Stimulated activated CD4-positive, alpha-beta T cell treated with anti-CD3 and anti-CD28 coated beads, Interleukin-2, amount 100 ng/mL, for 48 hours (primary cell): Measurements from ENCODE around the gene RCAN3.

Experiments used
- DNase-seq, 2 donors: peaks; one replicate each; pipeline ENCODE4 v3.0.0-alpha.2; 2020

The RCAN3 gene

DNA sequence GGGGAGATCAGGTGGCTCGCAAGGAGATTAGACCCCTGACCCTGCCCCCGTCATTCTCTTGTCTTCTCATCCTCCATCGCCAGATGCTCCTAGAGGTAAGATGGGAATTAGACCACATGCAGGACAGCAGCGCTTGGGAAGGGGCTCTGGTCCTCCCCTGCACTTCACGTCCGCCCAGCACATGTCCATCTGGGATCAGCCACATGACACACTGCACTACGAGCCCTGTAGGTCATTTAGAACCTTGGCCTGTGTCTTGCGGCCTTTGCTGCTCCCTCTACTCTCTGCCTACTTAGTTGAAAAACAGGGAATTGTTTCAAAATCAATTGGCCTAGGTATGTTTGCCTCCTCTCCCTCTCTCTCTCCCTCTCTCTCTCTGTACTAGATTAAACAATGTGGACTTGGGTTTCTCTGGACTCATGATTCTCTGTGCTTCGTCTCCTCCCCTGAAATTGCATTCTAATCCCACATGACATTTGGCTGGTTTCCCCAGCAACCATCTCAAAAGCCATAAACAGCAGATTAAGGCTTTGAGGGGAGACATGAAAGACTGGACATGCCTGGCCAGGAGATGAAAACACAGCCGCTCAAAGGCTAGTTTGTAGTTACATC, 49.4 kb downstream of the RCAN3 start:
- no peak for DNase-seq

DNA sequence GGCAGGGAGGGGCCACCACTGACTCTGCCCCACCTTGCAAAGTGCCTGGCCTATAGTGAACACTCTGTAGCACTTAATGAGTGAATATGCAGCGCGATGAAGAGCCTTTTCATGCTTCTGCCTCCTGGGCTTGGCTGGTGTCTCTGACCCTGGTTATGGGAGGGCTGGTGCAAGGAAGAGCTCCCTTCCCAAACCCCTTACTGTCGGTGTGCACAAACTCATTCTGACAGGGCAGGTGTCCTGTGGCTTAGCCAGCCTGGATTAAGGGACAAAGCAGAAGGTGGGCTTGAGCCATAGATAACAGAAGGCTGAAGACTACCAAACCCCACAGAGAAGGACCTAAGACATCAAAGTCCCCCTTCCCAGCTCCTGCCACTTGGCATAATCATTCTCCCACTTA, 51.3 kb downstream of the RCAN3 start:
- DNase-seq = no peak

DNA sequence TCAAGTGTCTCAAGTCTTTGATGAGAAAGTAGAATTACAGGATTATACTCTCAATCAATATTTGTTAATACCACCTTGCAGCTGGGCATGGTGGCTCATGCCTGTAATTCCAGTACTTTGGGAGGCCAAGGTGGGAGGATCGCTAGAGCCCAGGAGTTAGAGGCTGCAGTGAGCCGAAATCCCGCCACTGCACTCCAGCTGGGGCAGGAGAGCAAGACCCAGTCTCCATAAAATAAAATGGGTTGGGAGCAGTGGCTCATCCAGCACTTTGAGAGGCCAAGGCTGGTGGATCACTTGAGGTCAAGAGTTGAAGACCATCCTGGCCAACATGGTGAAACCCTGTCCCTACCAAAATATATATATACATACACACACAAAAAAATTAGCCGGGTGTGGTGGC, 52.1 kb downstream of the RCAN3 start:
- no peak for DNase-seq

DNA sequence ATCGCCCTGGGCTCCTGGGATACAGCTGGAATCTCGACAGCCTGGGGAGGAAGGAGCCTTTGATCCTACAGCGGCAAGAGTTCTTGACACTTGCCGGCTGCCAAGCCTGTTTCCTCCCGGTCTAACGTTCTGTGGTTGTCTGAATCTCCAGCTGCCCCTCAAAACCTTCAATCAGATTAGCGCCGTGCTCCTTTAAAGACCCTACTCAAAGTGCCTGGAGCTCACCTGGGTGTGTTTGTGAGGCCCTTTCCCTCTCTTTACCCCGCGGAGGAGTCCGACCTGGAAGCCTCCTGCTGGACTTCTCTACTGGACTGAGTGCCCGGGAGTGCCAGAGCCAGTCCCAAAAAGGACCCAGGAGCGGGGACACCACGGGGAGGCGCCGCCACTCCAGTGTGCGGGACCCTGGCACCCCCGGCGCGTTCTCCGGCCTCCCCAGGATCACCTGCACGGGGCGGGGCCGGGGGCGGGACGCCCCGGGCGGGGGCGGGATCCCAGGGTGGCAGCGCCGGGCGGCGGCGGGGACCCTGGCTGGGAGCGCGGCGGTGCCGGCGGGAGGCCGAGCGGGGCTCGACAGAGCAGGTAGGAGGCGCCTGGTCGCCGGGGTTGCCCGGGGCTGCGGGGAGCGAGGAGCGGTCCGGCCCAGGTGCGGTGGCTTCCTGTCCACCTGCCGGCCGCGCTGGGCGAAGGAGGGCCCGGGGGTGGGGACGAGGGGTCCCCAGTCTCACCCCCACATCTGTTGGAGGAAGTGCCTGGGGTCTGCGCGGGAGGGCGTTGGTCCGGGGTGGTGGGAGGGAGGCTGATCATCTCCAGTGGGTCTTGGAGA, 53.2 kb downstream of the RCAN3 start, which contains the start of gene NCMAP:
NCMAP (plus strand) TSS at position 497 of the 823 bp plus-strand sequence. CDS start 39,344 bp downstream, outside the sequence.
- no peak for DNase-seq

DNA sequence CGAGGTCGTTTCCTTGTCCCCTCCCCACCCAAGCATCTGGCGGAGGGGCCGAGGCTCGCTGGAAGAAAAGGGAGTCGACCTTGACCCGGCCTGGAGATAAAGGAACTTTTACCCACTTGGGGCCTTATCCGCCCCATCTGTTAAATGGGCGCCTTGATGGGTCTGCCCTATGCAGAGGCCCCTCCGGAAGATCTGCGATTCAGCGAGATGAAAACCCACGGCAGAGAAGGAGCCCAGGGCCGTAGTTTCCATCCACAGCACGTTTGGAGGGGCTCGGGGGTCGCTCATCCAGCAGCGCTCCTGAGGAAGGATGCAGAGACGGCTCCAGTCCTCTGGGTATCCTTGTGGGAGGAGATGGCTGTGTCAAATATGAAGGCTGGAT, 53.8 kb downstream of the RCAN3 start:
- no peak for DNase-seq

DNA sequence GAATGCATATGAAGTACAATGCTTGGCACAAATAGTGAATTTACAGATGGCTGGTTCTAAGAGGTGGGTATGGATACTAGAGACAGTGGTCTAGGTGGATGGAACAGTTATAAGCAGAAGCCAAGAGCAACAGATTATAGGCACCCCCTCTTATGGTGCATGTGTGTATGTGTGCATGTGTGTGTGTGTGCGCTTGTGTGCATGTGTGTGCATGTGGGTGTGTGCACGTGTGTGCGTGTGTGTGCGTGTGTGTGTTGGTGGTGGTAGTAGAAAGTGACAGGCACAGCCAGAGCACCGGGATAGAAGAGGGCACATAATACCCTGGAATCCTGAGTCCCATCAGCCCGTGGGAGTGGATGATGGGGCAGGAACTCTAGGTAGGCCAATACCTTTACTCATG, 54.6 kb downstream of the RCAN3 start:
- DNase-seq = no peak

DNA sequence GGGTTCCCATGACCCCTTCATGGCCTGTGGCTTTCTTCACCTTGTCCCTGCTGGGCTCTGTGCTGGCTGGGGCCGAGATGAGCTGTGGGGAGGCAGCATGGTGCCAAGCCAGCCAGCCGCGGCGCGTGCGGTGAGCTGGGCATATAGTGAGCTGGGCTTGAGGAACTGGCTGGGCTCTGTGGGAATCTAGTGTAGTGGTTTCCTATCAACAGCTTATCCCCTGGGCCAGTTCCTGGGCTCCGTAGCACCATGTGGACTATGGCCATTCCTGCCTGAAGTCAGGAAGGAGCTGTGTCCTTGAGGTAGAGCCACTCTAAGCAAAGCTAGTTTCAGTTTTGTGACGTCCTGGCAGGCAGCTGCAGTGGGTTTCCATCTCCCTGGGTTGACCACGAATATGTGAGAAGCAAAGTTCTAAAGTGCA, 55.1 kb downstream of the RCAN3 start:
- DNase-seq = no peak

DNA sequence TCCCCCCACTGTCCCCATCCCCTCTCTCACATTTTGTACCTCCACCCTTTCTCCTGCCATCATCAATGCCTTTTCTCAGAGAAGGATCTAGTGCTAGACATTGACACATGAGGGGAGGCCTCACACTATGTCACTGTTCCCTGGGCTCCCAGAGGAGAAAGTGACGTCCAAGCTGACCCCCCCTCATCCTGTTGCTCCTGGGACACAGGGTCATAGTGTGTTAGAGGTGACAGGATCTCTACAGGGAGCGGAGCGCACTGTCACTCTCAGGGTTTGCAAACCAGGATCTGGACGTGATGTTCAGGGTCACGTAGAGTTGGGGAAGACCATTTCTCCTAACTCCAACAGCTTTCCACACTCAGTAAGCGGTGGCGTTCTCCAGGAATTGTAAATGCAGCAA, 55.8 kb downstream of the RCAN3 start:
- no peak for DNase-seq

DNA sequence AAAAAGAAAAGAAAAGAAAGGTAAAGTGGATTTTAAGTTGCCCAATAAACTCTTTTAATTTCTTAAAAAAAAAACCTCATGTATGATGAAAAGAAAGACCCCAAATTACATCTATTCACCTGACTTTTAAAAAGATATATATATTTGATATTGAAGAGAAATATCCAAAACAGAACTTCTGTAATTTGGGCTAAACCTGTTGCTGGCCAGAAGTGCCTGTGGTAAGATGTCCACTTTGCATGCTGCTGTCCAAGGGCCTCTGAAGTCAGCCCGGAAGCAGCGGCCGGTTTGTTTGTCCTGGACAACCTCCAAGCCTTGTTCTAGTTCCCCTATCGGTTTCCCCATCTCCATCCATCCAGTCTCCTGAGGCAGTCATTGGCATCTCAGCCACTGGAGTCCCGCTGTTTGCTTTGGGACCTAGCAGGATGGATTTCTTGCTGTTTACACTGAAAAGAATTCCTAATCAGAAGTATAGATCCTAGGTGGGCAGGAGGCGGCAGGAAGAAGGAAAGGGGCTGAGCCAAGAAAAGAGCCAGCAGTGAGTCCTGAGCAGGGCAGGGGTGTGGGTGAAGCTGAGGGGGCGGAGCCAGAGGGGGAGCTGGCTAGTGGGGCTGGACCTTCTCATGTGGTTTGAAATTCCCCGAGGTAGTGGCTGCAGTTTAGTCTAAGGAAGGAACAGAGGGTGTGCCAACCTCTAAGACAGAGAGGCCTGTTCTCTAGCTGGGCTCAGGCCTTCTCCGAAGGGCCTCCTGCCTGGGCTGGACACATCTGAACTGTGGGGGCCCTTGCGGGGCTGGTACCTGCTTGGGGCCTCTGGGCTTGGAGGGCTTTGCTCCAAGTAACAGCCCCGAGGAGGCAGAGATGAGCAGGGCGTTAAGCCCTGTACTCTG, 56.5 kb downstream of the RCAN3 start:
- no peak for DNase-seq

DNA sequence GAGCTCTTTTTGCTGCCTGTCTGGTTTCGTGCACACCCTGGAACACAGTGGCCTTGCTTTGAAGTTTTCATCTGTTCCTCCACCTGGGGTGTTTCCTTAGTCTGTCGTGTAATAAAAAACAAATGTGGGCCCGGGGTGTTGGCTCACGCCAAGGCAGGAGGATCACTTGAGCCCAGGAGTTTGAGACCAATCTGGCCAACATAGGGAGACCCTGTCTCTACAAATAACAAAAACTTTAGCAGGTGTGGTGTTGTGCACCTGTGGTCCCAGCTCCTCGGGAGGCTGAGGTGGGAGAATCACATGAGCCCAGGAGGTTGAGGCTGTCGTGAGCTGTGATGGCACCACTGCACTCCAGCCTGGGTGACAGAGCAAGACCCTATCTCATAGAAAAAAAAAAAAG, 57.7 kb downstream of the RCAN3 start:
- DNase-seq = no peak

DNA sequence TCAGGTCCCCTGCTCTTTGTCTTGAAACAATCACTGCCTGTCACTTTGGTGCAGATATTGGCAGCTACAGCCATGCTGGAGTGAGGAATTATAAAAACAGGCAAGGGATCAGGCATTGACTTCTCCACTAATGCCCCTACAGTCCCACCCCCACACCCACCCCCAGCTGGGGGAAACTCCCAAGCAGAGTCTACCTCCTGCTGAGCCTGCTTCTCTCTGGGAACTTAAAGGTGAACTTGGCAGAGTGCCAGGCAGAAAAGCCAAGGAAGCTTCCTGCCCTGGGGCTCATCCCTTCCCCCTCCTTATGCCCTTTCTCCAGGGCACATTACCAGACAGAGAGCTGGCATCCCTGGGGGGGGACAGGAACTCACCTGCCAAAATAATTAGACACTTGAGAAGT, 60.0 kb downstream of the RCAN3 start:
- DNase-seq = no peak

DNA sequence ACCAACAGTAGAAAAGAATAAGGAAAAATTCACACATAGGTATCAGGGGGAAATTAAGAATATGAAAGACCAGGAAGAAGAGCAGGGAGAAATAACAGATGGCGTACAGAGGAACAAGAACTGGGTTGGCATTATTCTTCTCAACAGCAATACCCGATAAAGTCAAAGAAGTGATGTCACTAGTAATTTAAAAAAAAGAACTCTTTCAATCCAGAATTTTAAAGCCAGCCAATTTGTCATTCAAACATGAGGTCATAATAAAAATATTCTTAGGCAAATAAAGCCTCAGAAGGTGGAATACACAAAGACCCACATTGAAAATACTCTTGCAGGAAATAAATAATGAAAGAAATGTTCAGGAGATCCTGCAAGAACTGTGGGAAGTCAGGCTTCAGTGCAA, 62.1 kb downstream of the RCAN3 start:
- no peak for DNase-seq

DNA sequence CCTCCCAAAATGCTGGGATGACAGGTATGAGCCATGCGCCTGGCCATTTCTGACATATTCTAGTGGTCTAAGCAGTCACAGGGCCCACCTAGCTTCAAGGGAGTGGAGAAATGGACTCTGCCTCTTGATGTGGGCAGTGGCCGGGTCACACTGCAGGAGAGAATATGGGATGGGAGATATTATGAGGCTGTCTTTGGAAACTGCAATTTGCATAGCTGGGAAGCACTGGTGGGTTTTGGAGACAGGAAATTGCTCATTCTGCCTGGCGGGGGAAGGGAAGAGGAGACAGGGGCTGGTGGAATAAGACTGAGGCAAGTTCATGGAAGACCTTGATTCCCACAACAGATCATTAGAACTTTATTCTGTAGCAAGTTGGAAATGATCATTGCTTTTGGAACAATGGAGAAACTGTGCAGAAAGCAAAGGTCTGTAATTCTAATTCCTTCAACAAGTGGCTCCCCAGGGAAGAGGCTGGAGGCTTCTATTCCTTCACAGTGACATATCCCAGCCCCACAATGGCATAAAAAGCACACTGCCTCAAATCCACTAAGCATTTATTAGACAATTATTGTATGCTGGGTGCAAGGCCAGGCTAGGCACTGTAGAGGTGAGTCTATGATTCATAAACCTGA, 63.7 kb downstream of the RCAN3 start:
- DNase-seq = no peak

DNA sequence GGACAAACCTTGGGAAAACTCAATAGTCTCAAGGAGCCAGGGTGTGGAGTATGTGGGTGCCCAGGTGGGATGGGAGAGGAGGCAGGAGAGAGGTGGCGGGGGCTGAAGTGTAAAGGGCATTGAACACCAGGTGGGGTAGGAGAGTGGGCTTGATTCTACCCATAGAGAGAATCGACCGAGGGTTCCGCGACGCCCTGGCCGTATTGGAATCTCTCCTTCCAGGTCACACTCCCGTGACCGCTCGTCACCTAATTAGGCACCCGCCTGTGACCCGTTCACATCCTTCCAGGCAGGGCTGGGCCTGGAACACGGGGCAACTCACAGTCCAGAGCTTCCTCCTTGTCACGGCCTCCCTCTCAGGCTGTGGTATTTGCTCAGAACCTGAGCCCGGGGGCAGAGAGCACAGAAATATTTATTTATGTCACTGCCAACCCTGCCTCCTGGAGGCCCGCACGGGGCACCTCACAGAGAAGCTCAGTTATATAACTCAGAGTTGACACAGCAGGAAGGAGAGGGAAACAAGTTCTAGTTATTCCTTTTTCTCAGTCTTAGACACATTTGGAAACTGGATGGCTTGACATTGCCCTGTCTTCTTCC, 65.3 kb downstream of the RCAN3 start:
- no peak for DNase-seq

DNA sequence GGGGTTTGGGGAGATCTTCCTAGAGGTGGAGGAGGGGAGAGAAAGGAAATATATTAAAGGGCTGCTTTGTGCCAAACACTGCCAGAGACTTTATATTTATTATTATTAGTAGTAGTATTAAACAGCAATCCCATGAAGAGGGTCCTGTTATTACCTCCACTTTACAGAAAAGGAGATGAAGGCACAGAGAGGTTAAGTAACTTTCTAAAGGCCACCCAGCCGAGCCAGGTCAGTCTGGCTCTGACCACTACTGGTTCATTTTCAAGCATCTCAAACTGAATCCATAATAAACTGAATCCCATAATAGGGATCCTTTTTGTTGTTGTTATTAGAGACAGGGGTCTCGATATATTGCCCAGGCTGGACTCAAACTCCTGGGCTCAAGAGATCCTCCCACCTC, 65.8 kb downstream of the RCAN3 start:
- no peak for DNase-seq

DNA sequence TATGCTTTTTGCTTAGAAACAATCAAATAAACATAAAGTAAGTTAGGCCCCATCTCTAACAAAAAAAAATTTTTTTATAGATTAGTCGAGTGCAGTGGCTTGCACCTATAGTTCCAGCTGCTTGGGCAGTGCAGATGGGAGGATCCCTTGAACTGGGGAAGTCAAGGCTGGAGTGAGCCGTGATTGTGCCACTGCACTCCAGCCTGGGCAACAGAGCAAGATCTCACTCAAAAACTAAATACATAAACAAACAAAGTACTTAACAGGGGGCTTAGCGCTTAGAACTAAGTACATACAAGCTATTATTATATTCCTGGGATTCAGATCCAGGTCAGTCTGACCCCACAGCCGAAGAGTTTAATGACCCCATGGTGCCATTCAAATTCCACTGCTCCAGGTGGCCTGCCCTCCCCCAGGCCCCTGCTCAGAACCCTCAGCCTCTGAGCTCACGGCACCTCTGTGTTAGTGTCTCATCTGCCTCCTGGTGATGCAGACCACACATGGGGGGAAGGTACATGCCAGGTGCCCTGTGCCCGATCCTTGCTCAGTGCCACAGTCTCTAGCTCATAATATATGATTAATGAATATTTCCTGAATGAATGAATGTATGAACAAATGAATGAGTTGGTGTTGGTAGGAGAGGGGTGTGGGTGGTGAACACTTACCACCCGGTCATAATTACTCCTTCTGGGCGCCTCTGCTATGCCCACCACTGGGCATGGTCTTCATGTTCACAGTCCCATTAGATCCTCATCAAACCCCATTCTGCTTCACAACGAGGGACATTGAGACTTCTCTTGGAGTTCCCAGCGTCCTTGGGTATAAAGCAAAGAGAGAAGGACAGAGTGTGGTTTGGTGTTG, 67.9 kb downstream of the RCAN3 start:
- no peak for DNase-seq

DNA sequence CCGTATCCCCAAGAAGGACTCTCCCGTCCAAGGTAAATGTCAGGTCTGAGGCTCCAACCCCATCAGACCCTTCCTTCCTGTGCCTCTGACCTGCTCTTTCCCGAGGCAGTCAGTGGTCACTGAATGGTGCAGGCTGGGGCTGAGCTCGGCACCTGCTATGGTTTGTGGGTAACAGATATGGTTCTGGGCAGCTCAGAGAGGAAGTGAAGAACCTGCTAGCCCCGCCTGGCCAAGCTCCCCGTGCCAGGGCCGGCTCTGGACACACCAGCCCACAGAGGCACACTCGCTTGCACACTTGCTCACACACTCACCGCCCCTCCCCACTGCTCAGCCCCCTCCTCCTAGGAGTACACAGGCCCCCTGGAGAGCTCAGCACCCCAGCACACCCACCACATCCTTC, 69.7 kb downstream of the RCAN3 start:
- DNase-seq = no peak

DNA sequence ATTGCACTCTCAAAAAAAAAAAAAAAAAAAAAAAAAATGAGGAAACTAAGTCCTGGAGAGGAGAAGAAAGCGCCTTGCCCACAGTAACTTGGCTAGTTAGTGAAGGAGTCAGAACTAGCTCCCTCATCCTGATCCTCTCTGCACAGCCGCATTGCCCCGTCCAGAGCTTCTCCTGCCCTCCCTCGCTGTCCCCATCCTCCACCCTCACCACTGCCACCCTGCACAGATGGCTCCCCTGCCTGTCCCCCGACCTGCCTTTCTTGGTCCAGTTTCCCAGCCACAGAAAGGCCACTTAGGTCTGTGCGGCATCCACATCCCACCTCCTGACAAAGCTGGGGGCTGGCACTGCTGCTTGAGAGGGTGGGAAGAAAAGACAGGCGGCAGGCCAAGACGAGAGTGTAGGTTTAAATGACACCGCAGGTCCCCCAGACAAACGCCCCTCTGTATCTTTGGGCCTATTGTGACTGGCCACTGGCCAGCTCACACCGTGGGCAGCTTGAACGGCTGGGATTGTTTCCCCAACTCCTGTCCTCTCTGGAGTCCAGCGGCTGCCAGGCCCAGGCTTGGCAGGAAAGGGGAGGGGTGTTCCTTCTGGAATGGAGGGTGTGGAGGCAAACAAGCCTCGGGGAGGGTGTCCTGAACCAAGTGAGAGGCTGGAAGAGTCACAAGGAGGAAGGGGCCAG, 73.4 kb downstream of the RCAN3 start:
- DNase-seq = no peak

DNA sequence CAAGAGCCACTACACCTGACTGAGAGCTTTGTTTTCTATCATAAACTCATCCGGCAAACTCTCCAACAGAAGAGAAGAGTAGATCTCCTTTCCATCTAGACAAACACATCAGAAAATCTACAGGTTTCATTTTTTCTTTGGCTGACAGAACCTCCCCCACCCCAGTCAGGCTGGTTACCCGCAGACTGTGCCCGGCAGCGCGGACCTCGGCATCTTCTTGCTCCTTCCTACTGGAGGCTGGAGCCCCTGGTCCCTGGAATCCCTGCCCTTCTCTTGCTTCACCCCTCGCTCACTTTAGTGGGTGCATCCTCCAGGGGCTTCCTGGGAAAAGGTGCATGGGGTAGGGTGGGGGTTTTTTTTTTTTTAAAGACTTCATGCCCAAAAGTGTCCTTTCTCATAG, 76.2 kb downstream of the RCAN3 start:
- no peak for DNase-seq

DNA sequence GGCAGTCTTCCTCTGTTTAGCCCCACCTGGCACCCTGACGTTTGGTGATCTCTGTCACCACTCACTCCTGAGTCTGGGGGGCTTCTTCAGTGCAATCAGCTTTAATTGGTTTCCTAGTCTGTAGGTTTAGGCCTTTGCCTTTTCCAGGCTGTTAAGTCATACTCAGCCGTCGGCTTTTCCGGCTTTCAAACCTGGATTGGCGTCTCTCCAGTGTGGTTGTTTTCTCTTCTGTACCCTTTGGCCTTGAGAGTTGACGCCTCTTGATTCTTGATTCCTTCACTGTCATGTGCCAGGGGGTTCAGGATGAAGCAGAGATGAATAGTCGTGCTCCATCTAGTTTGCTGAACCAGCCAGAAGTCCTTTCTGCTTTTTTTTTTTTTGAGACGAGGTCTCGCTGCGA, 78.1 kb downstream of the RCAN3 start:
- no peak for DNase-seq

DNA sequence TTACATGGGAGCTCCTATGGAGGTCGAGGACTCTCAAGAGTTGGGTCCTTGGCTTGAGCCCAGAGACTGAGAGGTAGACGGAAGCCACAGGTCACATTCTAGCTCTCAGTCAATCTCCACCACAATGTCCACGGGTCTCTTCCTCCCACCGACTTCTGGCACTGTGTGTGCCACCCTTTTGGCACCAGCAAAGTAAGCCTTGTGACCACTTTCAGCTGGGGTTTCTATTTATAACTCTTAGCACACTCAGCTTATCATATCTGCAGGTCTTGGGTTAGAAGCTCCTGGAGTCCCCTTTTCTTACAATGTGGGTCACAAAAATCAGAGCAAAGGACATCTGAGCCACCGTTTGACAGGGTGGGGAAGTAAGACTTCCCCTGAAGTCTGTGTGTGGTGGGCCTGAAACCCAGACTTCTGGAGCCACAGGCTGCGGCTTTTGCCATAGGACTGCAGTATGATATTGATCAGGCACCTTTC, 81.6 kb downstream of the RCAN3 start:
- DNase-seq = no peak
